GM19324 (cell line): ENCODE measurements around the gene MGAT5.

Source experiments
- ATAC-seq: cut with Tn5 transposase; IDR thresholded peaks from one replicate; pipeline ENCODE4 v1.9.1; 2021; ENCODE audit warnings: mild to moderate bottlenecking, moderate library complexity; ENCODE audit not compliant: unreplicated experiment, low FRiP score

The MGAT5 gene

GRCh38 chr2:134299334-134299733, 45.5 kb downstream of the MGAT5 start:
- ATAC-seq: no peak

GRCh38 chr2:134300585-134300984, 46.7 kb downstream of the MGAT5 start:
- ATAC-seq: no peak

GRCh38 chr2:134301099-134301927, 47.4 kb downstream of the MGAT5 start:
- ATAC-seq: no peak

- no peak for ATAC-seq
These were observed 48.0 kb downstream of the MGAT5 start for GRCh38 chr2:134301928-134302260.

GRCh38 chr2:134304394-134305108, 50.7 kb downstream of the MGAT5 start:
- ATAC-seq: no peak

- ATAC-seq: no peak
These were observed 51.2 kb downstream of the MGAT5 start for GRCh38 chr2:134305109-134305491.

- no peak for ATAC-seq
These were observed 52.6 kb downstream of the MGAT5 start for GRCh38 chr2:134306521-134306920.

GRCh38 chr2:134307334-134307733, 53.5 kb downstream of the MGAT5 start:
- ATAC-seq: no peak

GRCh38 chr2:134308474-134309385, 54.9 kb downstream of the MGAT5 start:
- no peak for ATAC-seq

GRCh38 chr2:134310107-134311079, 56.5 kb downstream of the MGAT5 start:
- ATAC-seq: no peak

- no peak for ATAC-seq
These were observed 58.6 kb downstream of the MGAT5 start for GRCh38 chr2:134312482-134312881.

GRCh38 chr2:134314202-134314601, 60.3 kb downstream of the MGAT5 start:
- no peak for ATAC-seq

- no peak for ATAC-seq
These were observed 61.0 kb downstream of the MGAT5 start for GRCh38 chr2:134314681-134315368.

GRCh38 chr2:134315471-134315870, 61.6 kb downstream of the MGAT5 start:
- no peak for ATAC-seq

- ATAC-seq: no peak
These were observed 65.9 kb downstream of the MGAT5 start for GRCh38 chr2:134319596-134320254.

GRCh38 chr2:134320930-134321329, 67.1 kb downstream of the MGAT5 start:
- no peak for ATAC-seq

GRCh38 chr2:134323777-134324176, 69.9 kb downstream of the MGAT5 start:
- no peak for ATAC-seq

- ATAC-seq: no peak
These were observed 70.6 kb downstream of the MGAT5 start for GRCh38 chr2:134324430-134324829.

GRCh38 chr2:134324947-134325346, 71.1 kb downstream of the MGAT5 start:
- ATAC-seq: no peak
